Subcutaneous preadipocyte (primary cell): ENCODE measurements around the gene HLA-DOB. TPM values are rescaled to one million over a fixed set of nuclear protein-coding genes. Genes with fewer than 3 reads are reported as not detected.

Experiments
- total RNA-seq: library from RNA; depleted of rRNA; stranded (reverse); fragments of >200 nt; gene quantifications from 2 replicates; pipeline ENCODE4 v1.2.3, GENCODE V29; 2012

HLA-DOB gene
- 0.37 and 0.39 TPM in 2 replicates for total RNA-seq

DNA sequence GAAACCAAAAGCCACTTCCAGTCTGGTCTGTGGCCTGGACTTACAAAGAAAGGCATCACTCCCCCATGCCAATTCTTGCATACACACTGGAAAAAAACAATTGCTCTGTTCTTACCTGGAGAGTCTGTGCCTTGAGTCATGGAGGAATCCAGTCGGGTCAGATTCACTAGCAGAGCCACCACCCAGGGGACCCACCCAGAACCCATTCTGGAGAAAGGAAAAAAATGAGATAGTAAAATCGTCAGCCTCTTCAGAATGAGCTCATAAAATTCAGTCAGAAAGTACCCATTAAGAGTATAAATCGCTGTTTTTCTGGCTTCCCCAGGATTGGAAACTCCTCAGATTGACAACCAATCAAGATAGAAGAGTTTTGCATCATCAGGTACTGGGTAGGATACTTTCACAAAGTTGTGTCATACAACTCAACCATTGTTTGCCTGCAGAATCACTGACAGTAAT lies at the start of gene HLA-DOB:
TSS of gene HLA-DOB (minus strand) at position 257 of the 459 bp plus-strand sequence. CDS start at position 206, 51 bp downstream.

DNA sequence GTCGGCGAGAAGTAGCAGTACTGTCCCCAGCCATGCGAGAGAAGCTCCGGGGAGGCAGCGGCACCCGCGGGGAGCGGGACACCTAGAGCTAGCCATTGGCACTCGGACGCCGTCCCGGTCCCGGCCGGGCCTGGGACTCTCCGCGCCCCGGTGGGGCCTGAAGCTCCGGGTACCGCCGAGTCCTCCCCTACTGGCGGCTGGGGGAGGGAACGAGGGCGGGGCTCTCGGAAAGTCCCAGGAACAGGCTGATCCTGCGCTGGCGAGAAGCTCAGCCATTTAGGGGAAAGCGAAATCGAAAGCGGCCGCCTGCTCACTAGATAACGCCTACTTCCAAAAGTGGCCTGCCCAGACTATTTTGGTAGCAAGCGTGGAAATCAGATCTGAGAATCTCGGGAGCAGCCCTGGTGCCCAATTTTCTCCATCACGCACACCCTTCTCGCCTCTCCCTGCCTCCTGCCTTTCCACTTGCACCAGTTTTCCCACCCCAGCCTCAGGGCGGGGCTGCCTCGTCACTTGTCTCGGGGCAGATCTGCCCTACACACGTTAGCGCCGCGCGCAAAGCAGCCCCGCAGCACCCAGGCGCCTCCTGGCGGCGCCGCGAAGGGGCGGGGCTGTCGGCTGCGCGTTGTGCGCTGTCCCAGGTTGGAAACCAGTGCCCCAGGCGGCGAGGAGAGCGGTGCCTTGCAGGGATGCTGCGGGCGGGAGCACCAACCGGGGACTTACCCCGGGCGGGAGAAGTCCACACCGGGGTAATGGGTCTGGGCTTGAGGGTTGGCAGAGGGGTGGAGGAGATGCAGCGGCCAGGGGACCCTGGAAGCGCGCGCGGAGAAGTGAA lies 37.0 kb upstream of the HLA-DOB start, which contains the start of the genes PSMB9 and TAP1:
TSS of gene PSMB9 (plus strand) at position 652 of the 835 bp plus-strand sequence. CDS start at position 690, 38 bp downstream.
TSS of gene TAP1 (minus strand) at position 164 of the 835 bp plus-strand sequence. CDS start at position 96, 68 bp downstream.

DNA sequence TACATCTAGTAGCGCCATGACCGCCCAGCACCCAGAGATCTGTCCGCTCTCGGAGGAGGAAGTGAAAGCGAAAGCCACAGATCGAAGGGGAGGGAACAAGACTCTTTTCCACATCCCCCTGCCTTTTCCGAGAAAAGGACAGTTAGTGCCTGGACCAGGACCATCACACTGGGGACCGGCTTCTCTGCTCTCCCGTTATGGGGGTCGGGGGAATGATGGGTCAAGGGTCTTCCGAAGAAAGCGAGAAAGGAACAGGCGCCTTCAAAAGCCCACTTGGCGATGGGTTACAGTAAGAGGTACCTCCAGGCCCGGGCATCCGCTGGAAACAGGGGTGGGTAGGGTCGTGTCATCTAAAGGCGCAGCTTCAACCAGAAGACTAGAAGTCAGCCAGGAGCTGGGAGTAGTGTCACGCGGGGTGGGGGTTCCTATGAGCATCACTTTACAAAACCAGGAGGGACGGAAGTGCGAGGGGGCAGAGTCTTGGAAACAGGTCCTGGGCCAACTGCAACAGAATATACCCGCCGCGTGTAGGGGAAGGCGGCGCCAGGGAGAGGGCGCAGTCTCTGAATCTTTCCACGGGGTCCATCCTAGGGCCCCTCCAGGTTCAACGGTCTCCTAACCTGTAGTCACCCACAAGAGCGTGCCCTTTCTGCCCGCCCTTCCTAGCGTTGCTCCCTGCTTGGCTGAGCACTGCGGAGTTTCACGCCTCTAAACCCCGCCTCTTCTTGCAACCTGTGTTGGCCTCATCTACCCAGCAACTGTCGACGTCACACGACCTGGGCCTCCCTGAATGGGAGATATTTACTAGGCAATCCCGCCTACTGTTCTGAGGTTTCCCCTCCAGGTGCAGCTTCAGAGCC lies 27.4 kb upstream of the HLA-DOB start, which contains the start of gene PSMB8:
TSS of gene PSMB8 (minus strand) at position 69 of the 860 bp plus-strand sequence. CDS start at position 18, 51 bp downstream.

DNA sequence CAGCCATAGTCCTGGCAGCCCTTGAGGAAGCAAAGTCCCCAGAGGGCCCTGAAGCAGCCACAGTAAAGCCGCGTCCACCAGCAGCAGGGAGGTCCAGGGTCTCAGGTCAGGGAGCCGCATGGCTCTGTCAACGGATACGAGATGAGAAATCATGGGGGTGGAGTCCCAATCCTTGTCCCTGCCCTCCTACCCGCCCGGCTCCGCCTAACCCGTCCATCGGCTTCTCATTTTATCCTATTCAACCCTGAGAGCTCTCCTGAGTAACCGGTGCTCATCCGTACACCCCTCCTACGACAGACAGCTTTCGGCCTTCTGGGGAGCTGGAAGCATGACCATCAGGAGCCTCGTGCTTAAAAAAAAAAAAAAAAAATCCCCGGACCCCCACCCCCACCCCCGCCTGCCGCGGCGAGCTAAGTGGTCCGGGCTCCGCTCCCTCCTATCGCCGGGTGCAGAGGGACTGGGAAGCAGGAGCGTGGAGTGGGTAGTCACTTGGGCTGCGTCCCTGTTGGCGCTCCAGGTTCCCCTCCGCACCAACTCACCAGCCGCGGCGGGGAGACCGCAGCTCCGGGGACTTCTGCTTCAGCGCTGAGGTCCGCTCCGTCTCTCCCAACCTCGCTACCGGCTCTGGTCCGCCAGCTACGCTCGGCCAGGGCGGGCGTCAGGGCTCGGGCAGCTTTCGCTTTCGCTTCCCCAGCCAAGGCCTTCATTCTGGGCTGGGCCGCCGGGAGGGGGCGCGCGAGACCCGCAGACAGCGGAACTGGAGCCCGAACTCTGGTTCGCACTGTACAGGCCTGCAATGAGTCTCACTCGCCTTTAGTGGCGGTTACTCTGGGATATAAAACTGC lies 21.5 kb upstream of the HLA-DOB start, which contains the start of gene TAP2:
TSS of gene TAP2 (minus strand) at position 626 of the 845 bp plus-strand sequence. CDS start at position 120, 506 bp downstream.

DNA sequence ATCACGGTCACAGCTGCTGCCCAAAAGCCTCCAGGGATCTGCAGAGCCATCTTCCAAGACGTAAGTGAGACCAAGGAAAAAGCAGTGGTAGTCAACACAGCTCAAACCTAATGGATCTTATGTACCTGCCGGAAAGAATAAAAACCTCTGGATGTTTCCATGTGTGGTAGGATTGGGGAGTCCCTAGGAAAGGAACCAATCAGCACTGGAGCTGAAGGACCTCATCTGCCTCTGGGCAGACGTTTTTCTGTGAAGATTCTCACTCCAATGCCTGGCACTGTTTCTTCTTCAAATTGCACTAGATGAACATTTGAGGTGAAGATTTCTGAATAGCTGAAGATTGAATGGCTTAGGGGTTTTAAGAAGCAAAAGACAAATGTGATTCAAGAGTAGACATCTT lies 53.4 kb downstream of the HLA-DOB start, which contains the start of gene HLA-DQB2:
TSS of gene HLA-DQB2 (minus strand) at position 112 of the 400 bp plus-strand sequence. CDS start at position 50, 62 bp downstream.

Other genes starting within 250 kb of the HLA-DOB start
- gene HLA-DRB1, start 227.2 kb downstream of the HLA-DOB start, total RNA-seq: under 0.01 TPM in 1 of 2 replicates, not detected in the other
- gene HLA-DQA1, start 179.6 kb downstream of the HLA-DOB start, total RNA-seq: not detected in 2 replicates
- not detected in 2 replicates for gene HLA-DQB1, start 150.3 kb downstream of the HLA-DOB start, total RNA-seq
- not detected in 2 replicates for gene HLA-DQA2, start 75.6 kb downstream of the HLA-DOB start, total RNA-seq
- gene HLA-DQB2, start 53.5 kb downstream of the HLA-DOB start, total RNA-seq: not detected in 2 replicates
- 21.7 and 22.5 TPM in 2 replicates for gene TAP2, start 21.7 kb upstream of the HLA-DOB start, total RNA-seq
- 40.3 and 47.8 TPM in 2 replicates for gene PSMB8, start 27.0 kb upstream of the HLA-DOB start, total RNA-seq
- gene TAP1, start 36.7 kb upstream of the HLA-DOB start, total RNA-seq: 32.0 and 33.4 TPM in 2 replicates
- gene PSMB9, start 37.2 kb upstream of the HLA-DOB start, total RNA-seq: 10.8 and 18.4 TPM in 2 replicates
- gene HLA-DMB, start 124.0 kb upstream of the HLA-DOB start, total RNA-seq: 0.37 TPM in 1 of 2 replicates, not detected in the other
- 1.4 and 1.8 TPM in 2 replicates for gene HLA-DMA, start 136.1 kb upstream of the HLA-DOB start, total RNA-seq
- 95.2 and 125 TPM in 2 replicates for gene BRD2, start 151.6 kb upstream of the HLA-DOB start, total RNA-seq
- under 0.01 TPM in 1 of 2 replicates, not detected in the other for gene HLA-DOA, start 192.6 kb upstream of the HLA-DOB start, total RNA-seq